ENCODE measurements around the gene DISP3.

DISP3 gene

GRCh38 chr1:11447903-11448302 lies 31.1 kb upstream of the DISP3 start:
- H3K27me3 ChIP-seq (ENCODE audit: control insufficient read depth, low read length), result peaks cover 20% of the 10 kb centered on the region
- no peak overlapping the region for H3K27ac ChIP-seq (ENCODE audit: low read depth, low read length)

DNA sequence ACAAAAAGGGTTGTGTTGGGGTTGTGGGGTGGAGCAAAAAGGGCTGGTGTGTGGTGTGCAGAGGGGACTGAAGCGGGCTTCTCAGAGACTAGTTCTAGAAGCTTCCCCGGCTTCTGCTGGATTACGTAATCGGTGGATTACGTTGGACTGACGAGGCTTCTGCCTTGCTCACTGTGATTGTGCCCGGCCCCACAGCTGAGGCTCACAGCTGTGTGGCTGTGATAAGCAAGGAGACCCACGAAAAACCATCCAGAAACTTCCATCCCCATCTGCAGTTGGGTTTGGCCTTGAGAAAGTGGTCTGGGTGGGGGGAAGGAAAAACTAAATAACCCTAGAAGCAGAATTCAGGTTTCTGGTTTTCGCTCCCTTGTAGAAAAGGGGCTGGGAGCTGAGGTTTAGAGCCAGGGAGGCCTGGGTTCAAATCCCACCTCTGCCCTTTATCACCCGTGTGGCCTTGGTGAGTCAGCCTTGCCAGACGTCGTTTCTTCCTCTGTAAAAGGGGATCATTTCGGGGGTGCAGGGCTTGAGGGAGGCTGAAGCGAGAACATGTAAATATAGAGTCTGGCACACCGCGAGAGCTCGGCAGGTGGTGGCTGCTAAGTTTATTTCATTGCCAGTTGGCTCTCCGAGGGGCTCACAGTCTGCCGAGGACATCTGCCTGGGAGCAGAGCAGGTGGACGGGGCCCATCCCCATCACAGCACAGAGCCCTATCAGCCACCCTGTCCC lies 30.4 kb upstream of the DISP3 start:
- Histone ChIP-seq H3K27ac (ENCODE audit: low read depth, low read length) (no peak overlapping the region), H3K27me3 (ENCODE audit: control insufficient read depth, low read length) (peaks cover 14% of the 10 kb centered on the region), H3K4me3 (ENCODE audit: low read length) (no peak overlapping the region), H3K9me3 (ENCODE audit: control insufficient read depth, insufficient read depth, low read length) (no peaks in the 10 kb centered on the region), H3K4me1 (ENCODE audit: control insufficient read depth, low read length) (no peaks in the 10 kb centered on the region), H3F3A (ENCODE audit: control insufficient read depth, insufficient read depth) (no peaks in the 10 kb centered on the region), H3K4me2 (ENCODE audit: low read length) (no peak overlapping the region), H3K36me3 (ENCODE audit: control insufficient read depth, low read length) (no peaks in the 10 kb centered on the region), H4K20me1 (ENCODE audit: control insufficient read depth, insufficient read depth, low read depth, low read length) (no peaks in the 10 kb centered on the region), H3K79me2 (ENCODE audit: control insufficient read depth, low read length) (no peaks in the 10 kb centered on the region), H3K9me2 (replicated peaks; ENCODE audit: control insufficient read depth, low read length) (no peaks in the 10 kb centered on the region)
- TF ChIP-seq CTCF (IDR thresholded peaks at IDR 0.05; ENCODE audit: low read depth, low read length, poor library complexity, severe bottlenecking) (no peak), EZH2phosphoT487 (IDR thresholded peaks at IDR 0.05; ENCODE audit: borderline replicate concordance, low read length) (no peak)

More at GRCh38 chr1:11447903-11448302, 31.1 kb upstream of the DISP3 start:
- no peaks in the 10 kb centered on the region for H3K79me2 ChIP-seq (ENCODE audit: control insufficient read depth, low read length)
- no peak overlapping the region for H3K4me2 ChIP-seq (ENCODE audit: low read length)
- no peaks in the 10 kb centered on the region for H3K4me1 ChIP-seq (ENCODE audit: control insufficient read depth, low read length)
- H4K20me1 ChIP-seq (ENCODE audit: control insufficient read depth, insufficient read depth, low read depth, low read length), result no peaks in the 10 kb centered on the region
- H3K4me3 ChIP-seq (ENCODE audit: low read length), result no peak overlapping the region
- no peaks in the 10 kb centered on the region for H3K9me3 ChIP-seq (ENCODE audit: control insufficient read depth, insufficient read depth, low read length)
- no peak for TF ChIP-seq CTCF (IDR thresholded peaks at IDR 0.05; ENCODE audit: low read depth, low read length, poor library complexity, severe bottlenecking)
- H3F3A ChIP-seq (ENCODE audit: control insufficient read depth, insufficient read depth), result no peaks in the 10 kb centered on the region
- no peaks in the 10 kb centered on the region for H3K9me2 ChIP-seq (replicated peaks; ENCODE audit: control insufficient read depth, low read length)
- no peaks in the 10 kb centered on the region for H3K36me3 ChIP-seq (ENCODE audit: control insufficient read depth, low read length)

- Histone ChIP-seq H3K9me2 (replicated peaks; ENCODE audit: control insufficient read depth, low read length) (no peaks in the 10 kb centered on the region), H3K27ac (ENCODE audit: low read depth, low read length) (no peak overlapping the region), H3K27me3 (ENCODE audit: control insufficient read depth, low read length) (peaks cover 12% of the 10 kb centered on the region), H3K9me3 (ENCODE audit: control insufficient read depth, insufficient read depth, low read length) (no peaks in the 10 kb centered on the region), H4K20me1 (ENCODE audit: control insufficient read depth, insufficient read depth, low read depth, low read length) (no peaks in the 10 kb centered on the region), H3K79me2 (ENCODE audit: control insufficient read depth, low read length) (no peaks in the 10 kb centered on the region), H3K36me3 (ENCODE audit: control insufficient read depth, low read length) (no peaks in the 10 kb centered on the region), H3K4me2 (ENCODE audit: low read length) (no peak overlapping the region), H3K4me3 (ENCODE audit: low read length) (no peak overlapping the region), H3F3A (ENCODE audit: control insufficient read depth, insufficient read depth) (no peaks in the 10 kb centered on the region), H3K4me1 (ENCODE audit: control insufficient read depth, low read length) (no peaks in the 10 kb centered on the region)
- TF ChIP-seq EZH2phosphoT487 (IDR thresholded peaks at IDR 0.05; ENCODE audit: borderline replicate concordance, low read length), result no peak
- no peak for TF ChIP-seq CTCF (IDR thresholded peaks at IDR 0.05; ENCODE audit: low read depth, low read length, poor library complexity, severe bottlenecking)
Measured at GRCh38 chr1:11449100-11449403, 29.9 kb upstream of the DISP3 start.

Data from DOHH2 (cell line).